Prostate gland (tissue), 2 donors: ENCODE results near the gene URGCP. TPM values are rescaled to one million over a fixed set of nuclear protein-coding genes. Genes with fewer than 3 reads are reported as not detected.

ENCODE experiments used
- small RNA-seq, 2 donors: library from RNA; depleted of rRNA; stranded (forward); fragments of <200 nt; gene quantifications; one replicate each; pipeline ENCODE3, GENCODE V24; 2016
- total RNA-seq, 2 donors: library from RNA; depleted of rRNA; stranded (reverse); fragments of >200 nt; gene quantifications; one replicate each; pipeline ENCODE4 v1.1.0, GENCODE V29; 2016

The URGCP gene
- total RNA-seq, 2 donors from 2014 or later = 22.2 to 30.8 TPM

Small RNAs within 50 kb of the gene (small RNA-seq; reads per million reads assigned to genes)
- gene MRPS24 = 0 reads per million in 2 donors

Other genes with a start within 250 kb of the URGCP start
- gene COA1, start 177.1 kb downstream of the URGCP start, total RNA-seq = 10 to 100 TPM; 47.9 to 57.5 TPM
- 10 to 100 TPM; 30.2 to 39.7 TPM for gene BLVRA, start 147.9 kb downstream of the URGCP start, total RNA-seq
- 100 to 1,000 TPM in 1 of 2 donors, 10 to 100 TPM in 1; 92.7 to 131 TPM for gene MRPS24, start 37.1 kb downstream of the URGCP start, total RNA-seq
- 10 to 100 TPM; 17.3 to 22.0 TPM for gene UBE2D4, start 19.8 kb upstream of the URGCP start, total RNA-seq
- gene SPDYE1, start 91.3 kb upstream of the URGCP start, total RNA-seq = under 1 TPM in 1 of 2 donors, not detected in 1; 0.17 TPM
- gene DBNL, start 138.1 kb upstream of the URGCP start, total RNA-seq = 100 to 1,000 TPM; 118 to 120 TPM
- gene PGAM2, start 159.0 kb upstream of the URGCP start, total RNA-seq = 1 to 10 TPM in 1 of 2 donors, not detected in 1; 9.7 TPM
- gene POLM, start 175.9 kb upstream of the URGCP start, total RNA-seq = 10 to 100 TPM; 63.7 to 80.7 TPM
- 100 to 1,000 TPM in 1 of 2 donors, 10 to 100 TPM in 1; 40.4 to 219 TPM for gene AEBP1, start 197.7 kb upstream of the URGCP start, total RNA-seq
- gene POLD2, start 217.0 kb upstream of the URGCP start, total RNA-seq = 10 to 100 TPM; 53.1 to 65.9 TPM
- not detected for gene MYL7, start 234.7 kb upstream of the URGCP start, total RNA-seq